NCI-H2081 treated with DMSO at 0.1 percent for 48 hours (cell line): ENCODE measurements around the gene LRIG3.
"Not testable (repeated sequence)": the region's sequence is repeated elsewhere in the genome, so short reads cannot be mapped to it uniquely, and the experiment has no call there.

ENCODE experiments used
- DNase-seq: peaks from one replicate; lab custom pipeline; 2025; lab: John Stamatoyannopoulos, UW

The LRIG3 gene

DNA sequence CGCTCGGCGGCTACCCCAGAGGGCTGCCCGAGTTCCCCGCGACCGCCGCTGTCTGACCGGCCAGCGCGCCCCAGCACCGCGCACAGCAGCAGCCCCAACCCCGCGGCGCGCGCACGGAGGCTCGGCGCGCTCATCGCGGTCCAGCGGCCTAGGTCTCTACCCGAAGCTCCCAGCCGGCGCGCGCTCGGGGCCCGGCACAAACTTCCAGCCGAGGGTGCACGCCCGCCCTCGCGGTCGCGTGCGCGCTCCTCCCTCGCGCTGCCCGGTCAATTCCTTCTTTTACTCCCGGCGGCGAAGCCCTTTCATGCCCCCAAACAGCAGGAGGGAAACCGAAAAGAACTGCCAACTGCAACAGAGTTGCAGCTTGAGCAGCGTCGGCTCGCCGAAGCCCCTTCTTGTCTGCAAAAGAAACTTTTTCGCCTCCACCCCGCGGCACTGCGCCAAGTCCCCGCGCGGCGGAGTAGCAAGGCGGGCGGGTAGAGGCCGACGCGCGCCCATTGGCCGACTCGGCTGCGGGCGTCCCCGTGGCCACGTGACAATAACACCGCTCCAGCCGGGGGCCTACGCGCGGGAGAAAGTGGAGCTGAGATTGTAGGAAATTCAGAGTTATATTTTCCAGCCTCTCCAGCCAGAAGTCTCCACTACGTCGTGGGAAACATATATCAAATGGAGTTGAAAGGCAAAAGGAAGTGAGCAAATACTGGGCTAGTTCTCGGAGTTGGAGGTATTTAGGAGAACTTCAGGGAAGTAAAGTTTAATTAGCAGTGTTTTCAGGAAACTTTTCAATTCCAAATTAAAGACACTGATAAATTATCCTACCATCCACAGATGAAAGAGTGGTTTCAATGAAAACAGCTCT, at the start of gene LRIG3:
TSS of gene LRIG3 (minus strand) at position 403 of the 859 bp plus-strand sequence. CDS start at position 134, 269 bp downstream.
- DNase-seq, result no peak

GRCh38 chr12:58969237-58969636, 48.9 kb upstream of the LRIG3 start:
- no peak for DNase-seq

DNA sequence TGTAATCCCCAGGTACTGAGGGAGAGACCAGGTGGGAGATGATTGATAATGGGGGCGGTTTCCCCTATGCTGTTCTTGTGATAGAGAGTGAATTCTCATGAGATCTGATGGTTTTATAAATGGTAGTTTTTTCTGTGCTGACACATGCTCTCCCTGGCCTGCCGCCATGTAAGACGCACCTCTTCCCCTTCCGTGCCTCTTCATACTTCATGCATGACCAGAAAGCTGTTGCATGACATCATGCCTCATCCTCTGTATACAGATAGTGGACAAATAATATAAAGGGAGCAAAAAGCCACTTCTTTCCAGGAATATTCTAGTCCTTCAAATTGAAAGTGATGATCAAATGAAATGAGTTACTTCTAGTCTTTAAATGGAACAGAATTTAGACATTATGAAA, 47.3 kb upstream of the LRIG3 start:
- no peak for DNase-seq

DNA sequence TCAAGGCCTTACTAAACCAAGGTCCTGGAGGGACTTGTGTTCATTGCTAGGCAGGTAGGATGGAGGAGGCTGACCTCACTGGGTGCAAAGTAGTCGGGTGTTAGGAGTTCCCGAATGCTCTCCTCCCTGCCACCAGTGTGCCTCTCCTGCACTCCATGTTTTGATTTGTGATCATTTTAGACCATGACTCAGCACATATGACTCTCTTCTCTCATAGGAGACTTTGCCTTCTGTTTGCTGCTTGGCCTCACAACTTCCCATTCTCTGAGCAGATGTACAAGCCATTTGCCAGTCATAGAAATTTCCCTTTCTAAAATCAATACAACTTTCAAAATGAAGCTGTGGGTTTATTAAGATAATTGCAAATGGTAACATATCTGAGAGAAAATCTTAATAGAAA, 46.6 kb upstream of the LRIG3 start:
- no peak for DNase-seq

DNA sequence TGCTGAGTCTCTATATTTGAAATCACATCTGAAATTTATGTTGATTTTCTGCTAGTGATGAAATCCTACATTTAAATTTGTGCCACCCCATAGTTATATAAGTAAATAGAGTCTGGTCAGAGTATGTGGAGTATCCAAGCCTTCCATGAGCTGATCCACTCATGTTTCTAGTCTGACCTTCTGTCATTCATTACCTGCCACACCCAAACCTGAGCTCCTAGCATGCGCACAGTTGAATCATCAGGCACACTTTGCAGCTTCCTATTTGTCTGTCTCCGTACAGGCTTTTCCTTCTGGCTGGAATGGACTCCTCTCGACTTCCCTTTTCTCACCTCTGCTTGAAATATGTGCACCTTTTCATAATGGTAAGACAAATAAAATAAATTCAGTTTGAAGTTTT, 45.3 kb upstream of the LRIG3 start:
- no peak for DNase-seq

- no peak for DNase-seq
Measured at GRCh38 chr12:58963844-58964243, 43.5 kb upstream of the LRIG3 start.

DNA sequence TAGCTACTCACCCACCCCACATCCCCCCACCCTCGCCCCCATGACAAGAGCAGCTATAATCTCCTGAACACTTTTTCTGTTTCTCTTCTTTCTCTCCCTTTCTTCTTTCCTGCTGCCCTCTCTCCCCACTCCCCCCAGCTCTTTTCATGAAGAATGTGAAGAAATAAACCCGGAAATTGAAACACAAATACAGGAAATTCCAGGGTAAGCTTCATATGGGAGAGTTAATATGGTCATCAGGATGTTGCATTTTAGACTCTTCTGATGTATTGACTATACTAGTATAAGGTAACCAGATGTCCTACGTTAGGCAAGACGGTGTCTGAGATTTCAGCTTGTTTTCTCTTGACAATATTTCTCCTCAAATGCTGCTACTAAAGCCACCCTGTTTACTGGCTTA, 41.6 kb upstream of the LRIG3 start:
- no peak for DNase-seq

DNA sequence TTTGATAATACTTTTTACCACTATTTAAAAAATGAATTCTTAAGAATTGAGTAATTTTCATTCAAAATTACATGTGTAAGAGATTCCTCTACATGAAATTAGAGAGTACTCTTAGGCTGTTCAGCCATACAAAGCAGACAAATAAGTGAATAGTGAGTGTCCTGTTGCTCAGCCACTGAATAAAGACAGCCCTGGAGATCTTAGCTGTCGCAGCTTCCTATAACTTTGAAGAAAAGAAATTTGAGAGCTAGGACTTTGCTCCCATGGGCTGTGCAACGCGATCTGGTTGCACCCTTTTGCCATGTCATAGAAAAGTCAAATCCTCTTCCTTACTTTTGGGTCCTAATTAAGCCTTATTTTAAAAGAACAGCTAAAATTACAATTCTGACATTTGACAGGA, 40.9 kb upstream of the LRIG3 start:
- no peak for DNase-seq

DNA sequence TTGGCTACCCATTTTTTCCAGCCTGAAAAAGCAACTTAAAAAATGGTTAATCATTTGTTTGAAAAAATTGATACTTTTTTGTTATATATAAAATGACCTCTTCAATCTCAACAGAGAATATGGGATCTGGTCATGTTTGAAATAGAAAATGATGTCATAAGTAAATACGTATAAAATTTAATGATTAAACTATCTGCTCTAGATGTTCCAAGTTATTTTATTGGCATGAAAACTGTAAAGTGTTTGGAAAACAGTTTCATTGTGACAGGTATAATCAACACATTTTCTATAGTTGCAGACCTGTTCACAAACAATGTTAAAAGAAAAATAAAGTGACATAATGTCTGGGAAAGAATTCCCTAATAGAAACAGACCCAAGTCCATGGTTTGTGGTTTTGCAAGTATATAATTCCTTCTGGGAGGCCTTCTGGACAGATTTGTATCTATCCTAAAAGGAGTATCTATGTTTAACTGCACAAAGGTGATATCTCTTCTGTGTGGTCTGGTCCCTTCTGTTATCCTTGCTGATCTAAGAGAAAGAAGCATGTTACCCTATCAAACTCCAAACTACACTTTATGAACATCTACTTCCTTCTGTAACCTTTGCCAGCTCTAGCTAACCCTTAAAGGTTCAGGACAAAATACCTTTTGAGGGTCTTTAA, 39.5 kb upstream of the LRIG3 start:
- DNase-seq, result no peak

- no peak for DNase-seq
Measured at GRCh38 chr12:58957298-58957697, 37.0 kb upstream of the LRIG3 start.

GRCh38 chr12:58955849-58956248, 35.5 kb upstream of the LRIG3 start:
- no peak for DNase-seq

GRCh38 chr12:58954002-58954401, 33.7 kb upstream of the LRIG3 start:
- DNase-seq, result no peak

DNA sequence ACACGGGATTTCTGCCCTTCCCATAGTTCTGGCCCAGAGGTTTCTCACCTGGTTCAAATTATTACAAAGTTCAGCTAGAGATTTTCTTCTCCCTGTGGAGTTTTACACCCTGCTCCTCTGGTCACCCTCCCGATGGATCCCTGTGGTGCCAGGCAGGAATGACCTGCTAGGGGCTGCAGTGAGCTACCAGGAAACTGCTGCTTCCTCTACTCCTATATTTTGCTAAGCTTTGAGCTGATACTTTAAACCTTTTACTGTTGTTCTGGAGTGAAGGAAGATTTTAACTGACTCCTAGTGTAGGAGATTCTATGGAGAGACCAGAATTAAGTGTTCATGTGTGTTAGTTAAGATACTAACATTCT, 30.4 kb upstream of the LRIG3 start:
- DNase-seq, result no peak

- not testable (repeated sequence) for DNase-seq
Measured at GRCh38 chr12:58949954-58950738, 29.8 kb upstream of the LRIG3 start.

- DNase-seq, result no peak
Measured at GRCh38 chr12:58943079-58943478, 22.8 kb upstream of the LRIG3 start.

DNA sequence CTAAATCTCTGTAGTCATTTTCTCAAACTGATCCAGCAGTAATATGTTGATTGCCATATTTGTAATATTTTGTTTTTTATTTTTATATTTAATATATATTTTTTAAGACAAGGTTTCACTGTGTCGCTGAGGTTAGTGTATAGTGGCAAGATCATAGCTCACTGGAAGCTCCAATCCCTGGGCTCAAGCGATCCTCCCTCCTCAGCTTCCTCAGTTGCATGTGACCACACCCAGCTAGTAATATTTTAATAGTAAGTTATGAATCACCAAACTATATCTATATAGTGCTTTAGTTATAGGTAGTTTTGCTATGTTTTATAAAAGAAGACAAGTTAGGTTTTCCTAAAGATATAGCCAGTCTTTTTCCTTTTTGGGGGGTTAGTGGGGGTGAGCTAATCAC, 22.0 kb upstream of the LRIG3 start:
- DNase-seq, result no peak

GRCh38 chr12:58939399-58940100, 19.2 kb upstream of the LRIG3 start:
- no peak for DNase-seq

DNA sequence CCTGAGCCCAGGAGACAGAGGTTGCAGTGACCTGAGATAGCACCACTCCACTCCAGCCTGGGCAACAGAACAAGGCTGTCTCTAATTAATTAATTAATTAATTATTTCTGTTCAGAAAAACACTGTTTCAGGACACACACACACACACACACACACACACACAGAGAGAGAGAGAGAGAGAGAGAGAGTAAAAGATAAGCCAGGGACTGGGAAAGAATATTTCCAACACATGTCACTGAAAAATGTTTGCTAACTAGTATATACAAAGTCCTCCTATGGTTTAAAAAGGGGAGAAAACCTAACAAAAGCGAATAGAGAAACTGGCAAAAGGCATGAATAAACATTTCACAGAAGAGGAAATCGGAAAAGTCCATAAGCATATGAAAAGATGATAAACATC, 18.1 kb upstream of the LRIG3 start:
- DNase-seq, result no peak

GRCh38 chr12:58934528-58934927, 14.2 kb upstream of the LRIG3 start:
- no peak for DNase-seq

GRCh38 chr12:58932806-58933681, 12.7 kb upstream of the LRIG3 start:
- no peak for DNase-seq

GRCh38 chr12:58931518-58931917, 11.2 kb upstream of the LRIG3 start:
- DNase-seq, result no peak
